ENCODE results near the gene SLC37A1. TPM values are rescaled to one million over a fixed set of nuclear protein-coding genes. Genes with fewer than 3 reads are reported as not detected.

SLC37A1 gene
- total RNA-seq, 6 donors from 2014 or later: 20.8 to 70.2 (median 36.8) TPM

GRCh38 chr21:42535602-42536171 is 22.0 kb downstream of the SLC37A1 start:
- peaks cover 0 to 45% (median 20%) of the 10 kb centered on the region in 4 donors for H3K36me3 ChIP-seq
- WGBS, 2 donors: 65 to 87% methylated on average over 11 to 17 of the region's 17 CpGs
- TF ChIP-seq CTCF (IDR thresholded peaks at IDR 0.05) (no peak), EP300 (IDR thresholded peaks at IDR 0.05) (no peak), POLR2AphosphoS5 (IDR thresholded peaks at IDR 0.05) (no peak), POLR2A (IDR thresholded peaks at IDR 0.05) (no peak)
- no peak for ATAC-seq (ENCODE audit: low FRiP score in 2 of 2)
- no peaks in the 10 kb centered on the region for H3K9me3 ChIP-seq
- H3K4me1 ChIP-seq: peaks cover 21 to 40% (median 29%) of the 10 kb centered on the region in 4 donors
- H3K4me3 ChIP-seq: no peak overlapping the region
- peak overlapping the region in 1 of 4 donors; percentile 13 for H3K27ac ChIP-seq
- DNase-seq: no peak
- H3K27me3 ChIP-seq: no peaks in the 10 kb centered on the region

- 86 to 96% methylated on average over 8 of the region's 8 CpGs for WGBS, 2 donors
- no peak overlapping the region for H3K4me3 ChIP-seq
- H3K27me3 ChIP-seq: no peaks in the 10 kb centered on the region
- no peak for TF ChIP-seq POLR2A (IDR thresholded peaks at IDR 0.05)
- TF ChIP-seq EP300 (IDR thresholded peaks at IDR 0.05): no peak
- no peak for TF ChIP-seq CTCF (IDR thresholded peaks at IDR 0.05)
- no peak for TF ChIP-seq POLR2AphosphoS5 (IDR thresholded peaks at IDR 0.05)
- ATAC-seq (ENCODE audit: low FRiP score in 2 of 2) (no peak), DNase-seq (peak in 1 of 2 donors; percentile 12)
- peaks cover 0 to 54% (median 21%) of the 10 kb centered on the region in 4 donors for H3K36me3 ChIP-seq
- no peak overlapping the region for H3K27ac ChIP-seq
- no peaks in the 10 kb centered on the region for H3K9me3 ChIP-seq
- H3K4me1 ChIP-seq: peaks cover 12 to 31% (median 21%) of the 10 kb centered on the region in 4 donors
Measured at GRCh38 chr21:42536601-42537000, 22.9 kb downstream of the SLC37A1 start.

- H3K27ac ChIP-seq: no peak overlapping the region
- H3K9me3 ChIP-seq: no peaks in the 10 kb centered on the region
- H3K27me3 ChIP-seq: no peaks in the 10 kb centered on the region
- 89 to 90% methylated on average over 4 of the region's 4 CpGs for WGBS, 2 donors
- H3K4me3 ChIP-seq: no peak overlapping the region
- ATAC-seq (ENCODE audit: low FRiP score in 2 of 2) (no peak), DNase-seq (peak in 1 of 2 donors; percentile 16)
- peaks cover 10 to 27% (median 15%) of the 10 kb centered on the region in 4 donors for H3K4me1 ChIP-seq
- peaks cover 0 to 58% (median 25%) of the 10 kb centered on the region in 4 donors for H3K36me3 ChIP-seq
- TF ChIP-seq POLR2AphosphoS5 (IDR thresholded peaks at IDR 0.05) (no peak), CTCF (IDR thresholded peaks at IDR 0.05) (peak in 1 of 6 experiments; percentile 11)
Measured at GRCh38 chr21:42537106-42537742, 23.6 kb downstream of the SLC37A1 start.

- Histone ChIP-seq H3K4me3 (no peak overlapping the region), H3K27me3 (no peaks in the 10 kb centered on the region), H3K27ac (no peak overlapping the region), H3K36me3 (peaks cover 10 to 71% (median 37%) of the 10 kb centered on the region in 4 donors), H3K4me1 (peaks cover 0 to 13% (median 3%) of the 10 kb centered on the region in 4 donors), H3K9me3 (no peaks in the 10 kb centered on the region)
- ATAC-seq (ENCODE audit: low FRiP score in 2 of 2) (no peak), DNase-seq (peak in 1 of 2 donors; percentile 18)
- whole genome bisulfite sequencing, 2 donors: 75 to 78% methylated on average over 10 of the region's 10 CpGs
- TF ChIP-seq POLR2A (IDR thresholded peaks at IDR 0.05) (no peak), POLR2AphosphoS5 (IDR thresholded peaks at IDR 0.05) (no peak), CTCF (IDR thresholded peaks at IDR 0.05) (no peak), EP300 (IDR thresholded peaks at IDR 0.05) (no peak)
Measured at GRCh38 chr21:42538479-42539275, 25.0 kb downstream of the SLC37A1 start.
